Measurements from ENCODE around the gene CCDC47. TPM values are rescaled to one million over a fixed set of nuclear protein-coding genes. Genes with fewer than 3 reads are reported as not detected.

Gene CCDC47
- total RNA-seq, 6 experiments from 2014 or later = 45.7 to 69.9 (median 63.6) TPM

GRCh38 chr17:63698381-63698885 lies 75.0 kb downstream of the CCDC47 start:
- no peaks in the 10 kb centered on the region for H3K9me3 ChIP-seq
- peak overlapping the region; percentile 41 to 54 (median 44) for H3K4me3 ChIP-seq
- peak in 2 of 3 donors; percentile 62 to 65 for DNase-seq
- H3K27ac ChIP-seq = peak overlapping the region; percentile 31 to 68 (median 67)
- H3K4me1 ChIP-seq = peaks cover 0 to 18% (median 8%) of the 10 kb centered on the region in 4 donors
- intact Hi-C loops (cut with DNase I) = loop anchor here in 1 of 2 donors (10.0 kb wide), 1 partner anchor 64 kb away; no protein-coding TSS in a partner anchor
- H3K36me3 ChIP-seq = peaks cover 0 to 10% (median 0%) of the 10 kb centered on the region in 4 donors
- TF ChIP-seq POLR2A (IDR thresholded peaks at IDR 0.05) (no peak), CTCF (IDR thresholded peaks at IDR 0.05) (no peak)
- H3K27me3 ChIP-seq = no peaks in the 10 kb centered on the region
- ATAC-seq = peak; percentile 7 to 38 (median 13)
- WGBS (ENCODE audit: insufficient coverage, low coverage, low lambda C conversion rate, missing lambda C conversion rate) = 8% methylated on average over 2 of the region's 24 CpGs

GRCh38 chr17:63697341-63698286 lies 75.8 kb downstream of the CCDC47 start:
- H3K27me3 ChIP-seq = no peaks in the 10 kb centered on the region
- ATAC-seq = peak; percentile 49 to 57 (median 54)
- intact Hi-C loops (cut with DNase I) = loop anchor here in 1 of 2 donors (10.0 kb wide), 1 partner anchor 63 kb away; no protein-coding TSS in a partner anchor

DNA sequence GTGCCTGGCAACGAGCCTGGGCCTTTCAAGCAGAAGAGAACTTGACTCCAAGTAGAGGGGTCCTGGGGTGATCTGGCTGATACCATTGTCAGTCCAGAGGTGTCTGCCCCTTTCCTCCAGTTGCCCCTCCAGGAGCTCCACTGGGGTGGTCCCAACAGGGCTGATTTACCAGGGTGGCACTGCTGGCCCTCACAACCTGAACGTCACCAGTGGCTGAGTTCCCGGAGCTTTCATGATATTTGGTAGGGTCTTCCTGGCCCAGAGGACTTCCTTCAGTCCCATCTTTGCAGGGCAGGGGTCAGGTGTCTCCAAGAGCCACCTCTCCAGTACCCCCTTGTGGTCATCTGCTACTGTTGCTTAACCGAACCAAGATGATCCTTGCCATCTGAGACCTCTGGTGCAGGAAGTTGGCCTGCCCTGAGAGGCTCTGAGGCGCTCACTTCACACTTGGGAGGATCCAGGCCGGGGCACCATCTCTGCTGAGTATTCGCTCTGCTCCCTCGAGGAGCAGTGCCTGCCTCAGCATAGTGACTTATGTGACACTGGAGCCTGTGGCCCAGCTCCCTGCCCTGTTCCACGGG lies 76.9 kb downstream of the CCDC47 start:
- Histone ChIP-seq H3K27me3 (no peaks in the 10 kb centered on the region), H3K9me3 (no peaks in the 10 kb centered on the region), H3K36me3 (peaks cover 0 to 22% (median 5%) of the 10 kb centered on the region in 4 donors), H3K4me1 (peaks cover 0 to 18% (median 8%) of the 10 kb centered on the region in 4 donors), H3K4me3 (no peak overlapping the region), H3K27ac (no peak overlapping the region)
- ATAC-seq (peak; percentile 3 to 10 (median 4)), DNase-seq (no peak)
- intact Hi-C loops (cut with DNase I) = loop anchor here in 1 of 2 donors (10.0 kb wide), 1 partner anchor 62 kb away; no protein-coding TSS in a partner anchor
- peak; percentile 28 to 33 (median 30) for TF ChIP-seq CTCF (IDR thresholded peaks at IDR 0.05)
- no peak for TF ChIP-seq POLR2A (IDR thresholded peaks at IDR 0.05)
- 42% methylated on average over 4 of the region's 9 CpGs for WGBS (ENCODE audit: insufficient coverage, low coverage, low lambda C conversion rate, missing lambda C conversion rate)

More at GRCh38 chr17:63697341-63698286, 75.8 kb downstream of the CCDC47 start:
- Histone ChIP-seq H3K4me3 (peak overlapping the region; percentile 41 to 54 (median 44)), H3K36me3 (peaks cover 0 to 12% (median 2%) of the 10 kb centered on the region in 4 donors), H3K27ac (peak overlapping the region in 2 of 3 donors; percentile 67 to 68), H3K4me1 (peaks cover 0 to 18% (median 8%) of the 10 kb centered on the region in 4 donors), H3K9me3 (no peaks in the 10 kb centered on the region)
- peak; percentile 38 to 67 (median 59) for TF ChIP-seq CTCF (IDR thresholded peaks at IDR 0.05)
- TF ChIP-seq POLR2A (IDR thresholded peaks at IDR 0.05) = no peak
- 43% methylated on average over 10 of the region's 22 CpGs for WGBS (ENCODE audit: insufficient coverage, low coverage, low lambda C conversion rate, missing lambda C conversion rate)
- DNase-seq = peak; percentile 65 to 76 (median 71)

DNA sequence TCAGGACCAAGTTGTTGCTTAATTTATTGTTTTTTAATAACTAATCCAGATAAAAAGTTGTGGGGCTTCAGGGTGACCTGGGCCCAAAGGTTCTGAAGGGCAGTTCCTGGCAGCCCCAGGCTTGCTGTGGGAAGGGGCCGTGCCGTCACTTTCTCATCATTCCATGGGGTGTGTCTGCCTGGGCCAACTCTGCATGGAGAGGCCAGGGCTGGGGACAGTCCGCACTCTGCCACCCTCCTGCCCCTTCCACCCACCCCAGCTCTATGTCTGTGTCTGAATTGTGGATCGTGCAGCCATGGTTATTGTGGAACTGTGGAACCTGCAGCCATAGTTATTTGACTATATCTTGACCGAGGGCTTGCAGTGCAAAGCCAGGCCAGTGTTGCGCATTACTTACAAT lies 77.5 kb downstream of the CCDC47 start:
- no peaks in the 10 kb centered on the region for H3K27me3 ChIP-seq
- intact Hi-C loops (cut with DNase I) = loop anchor here in 1 of 2 donors (10.0 kb wide), 1 partner anchor 61 kb away; no protein-coding TSS in a partner anchor
- TF ChIP-seq POLR2A (IDR thresholded peaks at IDR 0.05) = no peak
- TF ChIP-seq CTCF (IDR thresholded peaks at IDR 0.05) = no peak
- H3K4me1 ChIP-seq = peaks cover 0 to 18% (median 8%) of the 10 kb centered on the region in 4 donors
- peaks cover 0 to 28% (median 10%) of the 10 kb centered on the region in 4 donors for H3K36me3 ChIP-seq
- no peak for ATAC-seq
- no peak for DNase-seq
- no peak overlapping the region for H3K4me3 ChIP-seq
- no peak overlapping the region for H3K27ac ChIP-seq
- no peaks in the 10 kb centered on the region for H3K9me3 ChIP-seq
- WGBS (ENCODE audit: insufficient coverage, low coverage, low lambda C conversion rate, missing lambda C conversion rate) = 75% methylated on average over 4 of the region's 6 CpGs

Measured in right lobe of liver (tissue), 6 donors.